WERI-Rb-1 (cell line): Measurements from ENCODE around the gene GALNT15.

Source experiments
- DNase-seq: peaks from one replicate; pipeline ENCODE4 v3.0.0-alpha.2; 2020
- H3K27ac ChIP-seq: fragments of 250-450 bp; sonication (Bioruptor Pico); 2 replicates; pipeline ENCODE4 v1.5.1; 2020; ENCODE audit warnings: mild to moderate bottlenecking, moderate library complexity
- H3K27me3 ChIP-seq: fragments of 250-450 bp; sonication (Bioruptor Pico); 2 replicates; pipeline ENCODE4 v1.5.1; 2021; ENCODE audit warnings: mild to moderate bottlenecking, low read depth, moderate library complexity; ENCODE audit not compliant: insufficient read depth, severe bottlenecking
- H3K36me3 ChIP-seq: fragments of 250-450 bp; sonication (Bioruptor Pico); 2 replicates; pipeline ENCODE4 v1.5.1; 2020; ENCODE audit warnings: mild to moderate bottlenecking, moderate library complexity
- H3K4me3 ChIP-seq: 2 replicates; pipeline ENCODE4 v1.5.1; 2011; ENCODE audit warnings: low read depth, mild to moderate bottlenecking, control low read depth, low read length
- H3K9me3 ChIP-seq: fragments of 250-450 bp; sonication (Bioruptor Pico); 2 replicates; pipeline ENCODE4 v1.5.1; 2021; ENCODE audit warnings: mild to moderate bottlenecking, moderate library complexity; ENCODE audit not compliant: severe bottlenecking
- TF ChIP-seq, protein P1 (sequence below): IDR thresholded peaks from 2 replicates; pipeline ENCODE4 v1.5.1; 2011; ENCODE audit warnings: low read depth, mild to moderate bottlenecking, control low read depth, inconsistent platforms, low read length

GALNT15 gene

DNA sequence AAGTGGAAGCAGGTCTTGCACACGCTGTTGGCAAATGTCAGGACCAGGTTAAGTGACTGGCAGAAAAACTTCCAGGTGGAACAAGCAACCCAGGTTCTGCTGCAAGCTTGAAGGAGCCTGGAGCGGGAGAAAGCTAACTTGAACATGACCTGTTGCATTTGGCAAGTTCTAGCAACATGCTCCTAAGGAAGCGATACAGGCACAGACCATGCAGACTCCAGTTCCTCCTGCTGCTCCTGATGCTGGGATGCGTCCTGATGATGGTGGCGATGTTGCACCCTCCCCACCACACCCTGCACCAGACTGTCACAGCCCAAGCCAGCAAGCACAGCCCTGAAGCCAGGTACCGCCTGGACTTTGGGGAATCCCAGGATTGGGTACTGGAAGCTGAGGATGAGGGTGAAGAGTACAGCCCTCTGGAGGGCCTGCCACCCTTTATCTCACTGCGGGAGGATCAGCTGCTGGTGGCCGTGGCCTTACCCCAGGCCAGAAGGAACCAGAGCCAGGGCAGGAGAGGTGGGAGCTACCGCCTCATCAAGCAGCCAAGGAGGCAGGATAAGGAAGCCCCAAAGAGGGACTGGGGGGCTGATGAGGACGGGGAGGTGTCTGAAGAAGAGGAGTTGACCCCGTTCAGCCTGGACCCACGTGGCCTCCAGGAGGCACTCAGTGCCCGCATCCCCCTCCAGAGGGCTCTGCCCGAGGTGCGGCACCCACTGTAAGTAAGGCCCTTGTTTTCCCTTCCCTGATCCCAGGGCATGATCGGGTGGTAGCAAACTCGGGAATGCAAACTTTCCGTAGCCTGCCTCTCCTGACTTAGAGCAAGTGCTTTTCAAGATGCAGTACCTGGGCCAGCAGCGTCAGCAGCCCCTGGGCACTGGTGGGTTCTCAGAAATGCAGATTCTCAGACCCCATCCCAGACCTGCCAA is 759 bp downstream of the GALNT15 start:
- H3K9me3 ChIP-seq = no peaks in the 10 kb centered on the region
- TF ChIP-seq, protein P1, sequence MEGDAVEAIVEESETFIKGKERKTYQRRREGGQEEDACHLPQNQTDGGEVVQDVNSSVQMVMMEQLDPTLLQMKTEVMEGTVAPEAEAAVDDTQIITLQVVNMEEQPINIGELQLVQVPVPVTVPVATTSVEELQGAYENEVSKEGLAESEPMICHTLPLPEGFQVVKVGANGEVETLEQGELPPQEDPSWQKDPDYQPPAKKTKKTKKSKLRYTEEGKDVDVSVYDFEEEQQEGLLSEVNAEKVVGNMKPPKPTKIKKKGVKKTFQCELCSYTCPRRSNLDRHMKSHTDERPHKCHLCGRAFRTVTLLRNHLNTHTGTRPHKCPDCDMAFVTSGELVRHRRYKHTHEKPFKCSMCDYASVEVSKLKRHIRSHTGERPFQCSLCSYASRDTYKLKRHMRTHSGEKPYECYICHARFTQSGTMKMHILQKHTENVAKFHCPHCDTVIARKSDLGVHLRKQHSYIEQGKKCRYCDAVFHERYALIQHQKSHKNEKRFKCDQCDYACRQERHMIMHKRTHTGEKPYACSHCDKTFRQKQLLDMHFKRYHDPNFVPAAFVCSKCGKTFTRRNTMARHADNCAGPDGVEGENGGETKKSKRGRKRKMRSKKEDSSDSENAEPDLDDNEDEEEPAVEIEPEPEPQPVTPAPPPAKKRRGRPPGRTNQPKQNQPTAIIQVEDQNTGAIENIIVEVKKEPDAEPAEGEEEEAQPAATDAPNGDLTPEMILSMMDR = no peak
- no peak overlapping the region for H3K4me3 ChIP-seq
- no peak for DNase-seq
- H3K36me3 ChIP-seq = no peaks in the 10 kb centered on the region
- no peaks in the 10 kb centered on the region for H3K27me3 ChIP-seq
- H3K27ac ChIP-seq = no peak overlapping the region

GRCh38 chr3:16176391-16177030 is 2.0 kb downstream of the GALNT15 start:
- Histone ChIP-seq H3K4me3 (no peak overlapping the region), H3K27me3 (no peaks in the 10 kb centered on the region), H3K27ac (no peak overlapping the region), H3K9me3 (no peaks in the 10 kb centered on the region), H3K36me3 (no peaks in the 10 kb centered on the region)
- TF ChIP-seq, protein P1 = no peak
- DNase-seq = no peak

- DNase-seq = no peak
- Histone ChIP-seq H3K9me3 (no peaks in the 10 kb centered on the region), H3K27ac (no peak overlapping the region), H3K4me3 (no peak overlapping the region), H3K36me3 (no peaks in the 10 kb centered on the region), H3K27me3 (no peaks in the 10 kb centered on the region)
- TF ChIP-seq, protein P1 = no peak
These were observed 2.9 kb downstream of the GALNT15 start for GRCh38 chr3:16177382-16177781.

- no peak overlapping the region for H3K27ac ChIP-seq
- no peak overlapping the region for H3K4me3 ChIP-seq
- peak; percentile 78 for DNase-seq
- no peaks in the 10 kb centered on the region for H3K27me3 ChIP-seq
- H3K9me3 ChIP-seq = no peaks in the 10 kb centered on the region
- no peaks in the 10 kb centered on the region for H3K36me3 ChIP-seq
- TF ChIP-seq, protein P1 = peak; percentile 99
These were observed 3.6 kb downstream of the GALNT15 start for GRCh38 chr3:16177962-16178627.

GRCh38 chr3:16178628-16178988 is 4.1 kb downstream of the GALNT15 start:
- no peak overlapping the region for H3K27ac ChIP-seq
- H3K9me3 ChIP-seq = no peaks in the 10 kb centered on the region
- DNase-seq = no peak
- H3K27me3 ChIP-seq = no peaks in the 10 kb centered on the region
- no peaks in the 10 kb centered on the region for H3K36me3 ChIP-seq
- H3K4me3 ChIP-seq = no peak overlapping the region
- TF ChIP-seq, protein P1 = no peak
